Activated CD4-positive, alpha-beta T cell treated with anti-CD3 and anti-CD28 coated beads for 1 hour (primary cell): ENCODE data around the gene PDE3B.
"Not testable (repeated sequence)": the region's sequence is repeated elsewhere in the genome, so short reads cannot be mapped to it uniquely, and the experiment has no call there.

Experiments used
- DNase-seq: peaks from one replicate; pipeline ENCODE4 v3.0.0-alpha.2; 2020

The PDE3B gene

DNA sequence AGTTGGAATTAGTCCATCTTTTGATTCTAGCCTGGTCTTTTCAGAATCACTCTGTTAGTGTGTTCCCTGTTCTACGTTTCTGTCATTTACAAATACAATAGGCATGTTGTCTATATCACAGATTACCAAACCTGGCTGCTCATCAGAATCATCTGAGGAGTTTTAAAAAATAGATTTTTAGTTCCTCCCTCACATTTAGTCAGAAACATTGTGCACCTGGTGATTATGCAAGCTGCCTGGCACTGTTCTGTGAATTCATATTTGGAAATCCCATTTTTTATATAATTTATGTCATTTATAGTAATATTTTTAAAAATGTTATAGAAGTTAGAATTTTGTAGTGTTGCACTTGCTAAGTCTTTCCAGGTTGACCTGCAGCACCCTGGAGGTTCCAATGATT lies 107.3 kb downstream of the PDE3B start:
- DNase-seq = no peak

DNA sequence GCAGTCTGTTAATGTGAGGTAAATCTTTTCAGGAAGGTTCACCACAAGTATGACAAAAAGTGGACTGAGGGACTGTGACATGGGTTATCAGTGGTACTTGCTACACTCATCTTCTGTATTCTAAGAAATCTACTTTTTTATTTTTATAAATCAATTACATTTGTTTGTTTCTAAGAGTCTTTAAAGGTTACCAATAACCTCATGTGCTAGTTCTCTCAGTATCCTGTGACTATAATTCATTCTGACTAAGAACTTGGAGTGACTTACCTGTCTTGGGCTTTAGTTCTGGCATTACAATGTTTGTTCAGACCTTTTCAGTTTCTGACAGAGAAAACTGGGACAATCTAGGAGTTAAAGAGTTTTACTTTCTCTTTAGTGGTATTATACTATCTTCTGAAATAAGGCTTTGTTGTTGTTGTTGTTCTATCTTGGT lies 108.4 kb downstream of the PDE3B start:
- no peak for DNase-seq

- no peak for DNase-seq
Measured at GRCh38 chr11:14755140-14755539, 111.5 kb downstream of the PDE3B start.

GRCh38 chr11:14756349-14756748 lies 112.7 kb downstream of the PDE3B start:
- DNase-seq = no peak

- not testable (repeated sequence) for DNase-seq
Measured at GRCh38 chr11:14759300-14760012, 115.9 kb downstream of the PDE3B start.

GRCh38 chr11:14764179-14764578 lies 120.6 kb downstream of the PDE3B start:
- no peak for DNase-seq

DNA sequence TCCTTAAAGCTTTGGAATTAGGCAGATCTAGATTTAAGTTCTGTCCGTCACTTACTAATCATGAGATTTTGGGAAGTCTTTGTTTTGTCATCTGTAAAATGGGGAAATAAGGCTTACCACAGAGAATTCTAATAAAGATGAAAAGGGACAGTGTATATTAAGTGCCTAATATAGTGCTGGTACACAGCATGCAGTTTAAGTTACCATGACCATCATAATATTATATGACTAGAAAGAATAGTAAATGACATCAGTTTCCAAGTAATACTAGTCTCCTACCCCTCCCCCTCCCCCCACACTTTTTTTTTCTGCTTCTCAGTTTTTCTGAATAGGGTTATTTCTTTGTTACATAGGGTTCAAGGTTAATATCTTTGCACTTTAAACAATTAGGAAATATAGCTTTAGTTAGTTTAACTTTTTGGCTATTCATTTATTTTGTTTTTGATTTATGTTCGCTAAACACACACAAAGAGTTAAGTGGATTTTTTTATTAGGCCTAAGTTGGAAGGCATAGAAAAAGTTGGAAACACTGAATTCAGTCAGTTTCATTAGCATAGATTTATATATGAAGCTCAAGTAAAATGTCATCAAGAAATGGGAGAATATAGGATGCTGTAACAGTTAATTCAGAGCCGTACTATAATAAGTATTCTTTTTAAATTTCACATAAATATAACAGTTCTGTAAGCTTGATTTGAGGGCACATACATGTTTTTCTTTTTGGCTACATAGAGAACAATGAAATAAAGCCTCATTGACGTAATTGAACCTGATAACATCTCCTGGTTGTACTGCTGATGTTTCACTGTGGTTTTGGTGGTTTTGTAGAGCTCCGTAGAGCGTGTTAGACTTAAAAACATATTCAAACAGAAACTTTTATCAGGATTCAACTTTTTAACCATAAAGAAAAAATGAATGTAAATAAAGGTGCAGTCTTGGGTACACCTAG lies 121.2 kb downstream of the PDE3B start:
- DNase-seq = no peak

DNA sequence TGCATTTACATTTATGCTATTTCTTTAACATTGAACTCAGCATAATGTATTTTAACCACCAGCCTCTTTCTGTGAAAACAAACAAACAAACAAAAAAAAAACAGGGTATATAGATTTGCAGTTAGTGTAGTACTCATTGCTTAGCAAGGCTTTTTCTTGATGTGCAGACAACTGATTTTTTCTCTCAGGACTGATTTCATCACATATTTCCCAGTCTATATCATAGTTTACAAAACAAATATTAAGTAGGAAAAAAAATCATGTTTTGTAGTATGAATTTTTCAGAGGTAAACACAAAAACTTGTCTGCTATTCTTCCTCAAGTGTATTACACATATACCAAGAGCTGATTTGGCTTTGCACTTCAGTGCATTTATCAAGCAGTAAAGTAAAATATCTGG lies 123.0 kb downstream of the PDE3B start:
- DNase-seq = no peak

GRCh38 chr11:14768526-14769188 lies 125.1 kb downstream of the PDE3B start:
- DNase-seq = no peak

DNA sequence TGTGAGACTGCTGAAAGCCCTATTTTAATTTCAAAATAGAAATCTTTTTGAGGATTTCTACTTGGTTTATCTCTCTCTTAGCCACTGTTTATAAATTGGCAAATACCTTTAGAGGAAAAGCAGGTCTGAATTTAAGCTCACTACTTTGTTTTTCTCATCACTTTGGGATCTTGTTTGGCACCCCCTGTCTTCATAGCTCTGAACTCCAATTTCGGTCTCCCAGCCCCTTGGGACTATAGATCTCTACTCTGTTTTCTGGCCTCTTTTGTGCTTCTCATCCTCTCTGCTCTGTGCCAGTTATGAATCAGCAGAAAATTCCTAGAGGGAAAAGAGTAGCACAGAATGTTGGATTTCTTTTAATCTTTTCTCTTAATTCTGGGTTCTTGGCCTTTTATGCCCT lies 130.2 kb downstream of the PDE3B start:
- DNase-seq = no peak

DNA sequence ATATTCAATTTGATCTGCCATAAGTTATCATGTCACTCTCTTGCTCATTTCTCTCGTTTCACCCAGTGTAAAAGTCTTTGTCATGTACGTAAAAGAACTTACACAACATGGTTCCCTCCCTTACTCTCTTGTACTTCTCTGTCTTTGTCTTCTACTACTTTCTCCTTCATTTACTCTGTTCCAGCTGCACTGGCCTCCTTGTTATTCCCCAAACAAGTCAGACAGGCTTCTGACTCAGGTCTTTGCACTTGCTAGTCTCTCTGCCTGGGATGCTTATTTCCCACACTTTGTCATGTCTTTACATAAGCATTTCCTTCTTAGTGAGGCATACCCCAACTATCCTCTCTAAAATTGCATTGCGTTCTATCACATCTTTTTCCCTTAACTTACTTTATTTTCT lies 131.1 kb downstream of the PDE3B start:
- no peak for DNase-seq

DNA sequence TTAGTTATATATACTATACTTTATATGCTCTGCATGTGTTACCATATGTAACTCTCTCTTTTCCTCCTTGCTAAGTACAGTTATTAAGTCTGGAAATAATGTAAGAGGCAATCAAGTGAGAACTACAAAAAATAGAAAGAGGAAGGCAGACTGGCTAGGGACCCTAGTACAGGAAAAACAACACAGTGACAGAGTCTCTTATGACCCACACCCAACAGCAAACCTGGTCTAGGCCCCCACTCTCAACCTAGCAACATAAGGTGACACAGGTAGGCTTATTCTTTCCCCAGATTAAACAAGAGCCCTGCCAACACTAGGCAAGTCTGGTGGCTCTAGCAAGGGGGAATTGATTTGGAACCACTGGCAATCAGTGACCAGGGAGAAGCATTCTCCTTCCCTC lies 132.3 kb downstream of the PDE3B start:
- DNase-seq = no peak

- DNase-seq = not testable (repeated sequence)
Measured at GRCh38 chr11:14778460-14778859, 134.9 kb downstream of the PDE3B start.

DNA sequence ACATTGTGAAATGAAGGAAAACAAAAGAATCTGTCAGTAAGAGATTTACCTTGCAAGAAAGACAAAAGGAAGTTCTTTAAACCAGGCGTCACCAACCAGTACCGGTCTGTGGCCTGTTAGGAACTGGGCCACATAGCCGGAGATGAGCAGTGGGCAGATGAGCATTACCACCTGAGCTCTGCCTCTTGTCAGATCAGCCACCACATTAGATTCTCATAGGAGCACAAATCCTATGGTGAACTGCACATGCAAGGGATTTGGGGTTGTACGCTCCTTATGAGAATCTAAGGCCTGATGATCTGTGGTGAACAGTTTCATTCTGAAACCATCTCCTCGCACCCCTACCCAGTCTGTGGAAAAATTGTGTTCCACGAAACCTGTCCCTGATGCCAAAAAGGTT lies 140.2 kb downstream of the PDE3B start:
- no peak for DNase-seq

GRCh38 chr11:14784230-14784629 lies 140.6 kb downstream of the PDE3B start:
- no peak for DNase-seq

- DNase-seq = no peak
Measured at GRCh38 chr11:14789879-14790484, 146.4 kb downstream of the PDE3B start.

GRCh38 chr11:14793546-14793945 lies 149.9 kb downstream of the PDE3B start:
- DNase-seq = no peak

GRCh38 chr11:14796028-14796427 lies 152.4 kb downstream of the PDE3B start:
- not testable (repeated sequence) for DNase-seq

GRCh38 chr11:14803846-14804245 lies 160.2 kb downstream of the PDE3B start:
- DNase-seq = no peak

DNA sequence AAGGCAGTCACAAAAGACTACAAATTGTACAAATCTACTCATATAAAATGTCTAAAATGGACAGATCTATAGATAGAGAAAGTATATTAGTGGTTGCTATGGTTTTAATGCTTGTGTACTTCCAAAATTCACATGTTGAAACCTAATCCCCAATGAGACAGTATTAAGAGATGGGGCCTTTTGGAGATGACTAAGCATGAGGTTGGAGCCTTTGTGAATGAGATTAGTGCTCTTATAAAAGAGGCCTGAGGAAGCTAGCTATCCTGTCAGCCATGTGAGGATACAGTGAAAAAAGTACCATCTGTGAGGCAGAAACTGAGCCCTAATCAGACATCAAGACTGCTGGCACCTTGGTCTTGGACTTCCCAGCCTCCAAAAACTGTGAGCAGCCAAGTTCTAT lies 165.9 kb downstream of the PDE3B start:
- no peak for DNase-seq

DNA sequence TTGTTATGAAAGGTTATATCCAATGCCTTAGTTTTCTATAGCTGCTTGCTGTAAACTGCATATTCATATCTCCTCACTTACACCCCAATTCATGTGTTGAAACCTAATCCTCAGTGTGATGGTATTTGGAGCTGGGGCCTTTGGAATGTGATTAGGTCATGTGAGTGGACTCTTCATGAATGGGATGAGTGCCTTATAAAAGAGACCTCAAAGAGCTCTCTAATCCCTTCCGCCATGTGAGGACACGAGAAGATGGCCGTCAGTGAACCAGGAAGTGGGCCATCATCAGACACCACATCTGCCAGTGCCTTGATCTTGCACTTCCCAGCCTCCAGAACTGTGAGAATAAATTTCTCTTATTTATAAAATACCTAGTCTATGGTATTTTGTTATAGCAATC lies 169.2 kb downstream of the PDE3B start:
- DNase-seq = no peak

- no peak for DNase-seq
Measured at GRCh38 chr11:14813516-14813915, 169.9 kb downstream of the PDE3B start.

GRCh38 chr11:14818779-14819178 lies 175.2 kb downstream of the PDE3B start:
- no peak for DNase-seq
